ENCODE results near the gene PPP2R2D.

DNA sequence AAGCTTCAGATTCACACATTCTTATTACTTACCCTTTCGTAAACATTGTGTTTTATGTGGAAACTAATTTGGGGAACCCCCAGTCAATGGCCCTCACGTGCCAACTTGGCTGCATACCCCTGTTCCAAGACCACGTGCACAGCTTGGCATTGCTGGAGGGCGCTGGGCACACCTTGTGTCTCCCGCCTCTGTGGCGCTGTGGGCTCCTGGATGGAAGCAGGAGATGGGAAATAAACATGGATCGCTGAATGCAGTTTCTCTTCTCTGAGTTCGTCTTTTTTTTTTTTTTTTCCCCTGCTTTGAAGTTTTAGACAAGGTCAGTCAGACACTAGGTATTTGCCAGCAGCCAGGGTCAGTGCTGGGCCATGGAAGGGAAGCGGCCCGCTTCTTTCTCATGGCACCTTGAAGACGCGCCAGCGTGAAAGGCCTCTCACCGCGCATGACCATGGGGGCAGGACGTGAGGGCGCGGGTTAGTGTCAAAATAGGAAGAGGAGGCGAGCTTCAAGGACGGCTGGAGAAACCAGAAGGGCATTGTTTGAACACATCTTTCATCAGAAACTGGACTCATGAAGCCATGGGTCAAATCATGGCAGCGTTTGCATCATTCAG is 53.7 kb downstream of the PPP2R2D start:
- TF ChIP-seq, protein P1, sequence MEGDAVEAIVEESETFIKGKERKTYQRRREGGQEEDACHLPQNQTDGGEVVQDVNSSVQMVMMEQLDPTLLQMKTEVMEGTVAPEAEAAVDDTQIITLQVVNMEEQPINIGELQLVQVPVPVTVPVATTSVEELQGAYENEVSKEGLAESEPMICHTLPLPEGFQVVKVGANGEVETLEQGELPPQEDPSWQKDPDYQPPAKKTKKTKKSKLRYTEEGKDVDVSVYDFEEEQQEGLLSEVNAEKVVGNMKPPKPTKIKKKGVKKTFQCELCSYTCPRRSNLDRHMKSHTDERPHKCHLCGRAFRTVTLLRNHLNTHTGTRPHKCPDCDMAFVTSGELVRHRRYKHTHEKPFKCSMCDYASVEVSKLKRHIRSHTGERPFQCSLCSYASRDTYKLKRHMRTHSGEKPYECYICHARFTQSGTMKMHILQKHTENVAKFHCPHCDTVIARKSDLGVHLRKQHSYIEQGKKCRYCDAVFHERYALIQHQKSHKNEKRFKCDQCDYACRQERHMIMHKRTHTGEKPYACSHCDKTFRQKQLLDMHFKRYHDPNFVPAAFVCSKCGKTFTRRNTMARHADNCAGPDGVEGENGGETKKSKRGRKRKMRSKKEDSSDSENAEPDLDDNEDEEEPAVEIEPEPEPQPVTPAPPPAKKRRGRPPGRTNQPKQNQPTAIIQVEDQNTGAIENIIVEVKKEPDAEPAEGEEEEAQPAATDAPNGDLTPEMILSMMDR (IDR thresholded peaks at IDR 0.05) = no peak
- TF ChIP-seq POLR2A (IDR thresholded peaks at IDR 0.05) = no peak

All from lower leg skin (tissue), 3 donors.